CD4-positive, alpha-beta T cell treated with Interleukin-6 for 4 hours (primary cell): ENCODE measurements around the gene CEP20.
"Not testable (repeated sequence)": the region's sequence is repeated elsewhere in the genome, so short reads cannot be mapped to it uniquely, and the experiment has no call there.

Experiments used
- DNase-seq: peaks from one replicate; pipeline ENCODE4 v3.0.0-alpha.2; 2020; ENCODE audit warnings: mixed read lengths

CEP20 gene

DNA sequence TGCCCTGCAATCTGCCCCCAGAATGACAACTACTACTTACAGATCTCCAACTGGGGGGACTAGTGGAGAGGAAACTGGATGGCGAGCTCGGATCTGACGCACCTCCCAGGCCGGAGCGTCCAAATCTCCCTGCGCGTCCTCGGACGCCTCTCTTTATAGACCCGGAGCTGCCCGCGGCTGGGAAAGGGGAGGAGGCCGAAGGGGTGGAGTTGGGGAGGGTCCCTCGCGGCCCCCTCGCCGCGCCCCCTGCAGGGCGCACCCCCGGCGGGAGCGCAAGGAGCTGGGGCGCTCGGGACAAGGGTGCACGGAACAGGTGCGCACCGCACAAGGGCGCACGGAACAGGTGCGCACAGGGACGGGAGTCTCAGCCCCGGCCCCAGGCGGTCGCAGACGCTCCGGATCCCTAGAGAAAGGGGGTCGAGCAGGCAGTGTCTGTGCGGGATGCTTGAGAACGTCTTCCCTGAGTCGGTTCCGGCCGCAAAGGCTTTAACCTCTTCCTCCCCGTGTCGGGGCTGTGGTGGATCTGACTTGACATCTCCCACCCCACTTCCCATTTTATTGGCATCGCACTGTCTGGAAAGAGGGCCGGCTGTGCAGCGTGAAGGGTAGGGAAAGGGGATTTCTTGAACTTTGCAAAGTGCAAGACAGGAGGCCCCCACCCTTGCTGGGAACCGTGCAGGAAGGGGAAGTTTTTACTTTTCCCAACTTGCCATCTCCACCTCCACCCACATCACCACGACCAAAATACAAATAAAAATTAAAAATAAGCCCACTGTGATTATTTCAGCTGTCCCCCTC lies 31.3 kb downstream of the CEP20 start, which contains the start of gene MYH11:
TSS of gene MYH11 (minus strand) at position 128 of the 798 bp plus-strand sequence. CDS start 18,776 bp downstream, outside the sequence.
- DNase-seq = no peak

DNA sequence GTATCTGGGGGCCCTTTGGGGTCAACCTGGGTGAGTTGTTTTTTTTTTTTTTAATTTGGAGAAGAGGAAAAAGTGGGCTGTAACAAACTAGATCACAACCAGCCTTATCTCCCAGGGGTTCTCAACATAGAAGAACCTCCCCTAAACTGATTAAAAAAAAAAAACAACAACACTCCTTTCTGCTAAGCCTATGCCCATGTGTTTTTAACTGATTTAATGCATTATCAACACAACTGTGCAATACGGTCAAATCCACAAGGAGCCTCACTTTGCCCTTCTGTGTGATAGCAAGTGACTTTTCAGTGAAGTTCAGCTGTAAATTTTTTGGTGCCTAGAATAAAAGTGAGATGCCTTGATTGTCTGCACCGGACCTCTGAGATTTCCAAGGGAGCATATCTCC lies 32.2 kb downstream of the CEP20 start:
- no peak for DNase-seq

DNA sequence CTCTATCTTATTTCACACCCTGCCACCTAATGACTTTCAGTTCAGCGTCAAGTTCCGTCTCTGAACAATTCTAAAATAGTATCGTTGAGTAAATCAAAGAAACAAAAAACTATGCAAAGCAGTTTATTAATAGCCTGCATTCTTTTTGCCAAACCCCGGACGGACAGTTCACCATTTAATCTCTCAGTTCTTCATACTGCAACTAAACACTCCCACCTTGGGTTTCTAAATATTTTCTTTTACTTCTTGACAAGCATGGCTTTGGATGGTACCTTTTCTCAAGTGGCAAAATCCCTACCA lies 32.7 kb downstream of the CEP20 start:
- no peak for DNase-seq

- no peak for DNase-seq
These were observed 33.3 kb downstream of the CEP20 start for GRCh38 chr16:15854906-15855703.

DNA sequence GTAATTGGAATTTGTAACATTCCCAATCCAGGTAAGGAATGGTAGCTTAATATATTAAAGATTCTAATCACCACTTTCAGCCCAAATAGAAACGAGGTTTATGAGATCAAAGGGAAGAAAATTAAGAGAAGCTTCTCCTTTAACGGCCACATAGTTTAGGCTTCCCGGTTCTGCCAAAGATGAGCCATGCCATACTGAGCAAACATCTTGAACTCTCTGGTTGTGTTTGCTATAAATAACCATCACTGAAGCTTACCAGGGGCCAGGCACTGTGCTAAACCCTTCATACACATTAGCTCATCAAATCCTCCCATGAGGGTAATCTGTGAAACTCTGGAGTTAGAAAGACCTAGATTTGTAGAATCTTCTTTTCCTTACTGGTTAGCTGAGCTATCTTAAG lies 34.3 kb downstream of the CEP20 start:
- no peak for DNase-seq

GRCh38 chr16:15853021-15853420 lies 35.4 kb downstream of the CEP20 start:
- DNase-seq = no peak

GRCh38 chr16:15850555-15850954 lies 37.8 kb downstream of the CEP20 start:
- DNase-seq = not testable (repeated sequence)

- DNase-seq = no peak
These were observed 39.0 kb downstream of the CEP20 start for GRCh38 chr16:15849209-15849981.

DNA sequence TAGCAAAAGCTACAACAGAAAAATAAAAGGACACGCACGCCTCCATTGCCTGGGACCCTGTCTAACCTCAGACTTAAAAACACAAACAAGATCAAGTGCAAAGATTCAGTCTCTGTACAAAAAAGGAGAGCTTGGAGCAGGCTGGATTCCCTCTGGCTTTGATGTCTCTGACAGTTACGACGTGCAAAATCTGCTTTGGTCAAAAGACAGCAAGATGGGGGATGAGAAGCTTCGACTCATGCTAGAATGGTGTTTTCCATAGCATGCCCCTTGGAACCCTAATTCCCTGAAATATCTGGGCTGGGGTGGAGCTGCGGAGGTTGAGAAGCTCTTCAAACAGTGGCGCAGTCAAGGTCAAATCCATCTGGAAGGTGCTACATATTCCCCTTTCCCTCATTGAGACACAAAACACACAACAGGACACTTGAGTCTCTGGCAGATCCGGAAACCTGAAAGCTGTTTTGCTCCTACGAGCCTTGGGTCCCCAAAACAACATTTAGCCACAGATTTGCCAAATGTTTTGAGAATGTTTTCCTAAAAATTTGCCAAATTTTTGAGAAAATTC lies 40.7 kb downstream of the CEP20 start:
- DNase-seq = no peak

GRCh38 chr16:15846510-15846909 lies 41.9 kb downstream of the CEP20 start:
- DNase-seq = no peak

DNA sequence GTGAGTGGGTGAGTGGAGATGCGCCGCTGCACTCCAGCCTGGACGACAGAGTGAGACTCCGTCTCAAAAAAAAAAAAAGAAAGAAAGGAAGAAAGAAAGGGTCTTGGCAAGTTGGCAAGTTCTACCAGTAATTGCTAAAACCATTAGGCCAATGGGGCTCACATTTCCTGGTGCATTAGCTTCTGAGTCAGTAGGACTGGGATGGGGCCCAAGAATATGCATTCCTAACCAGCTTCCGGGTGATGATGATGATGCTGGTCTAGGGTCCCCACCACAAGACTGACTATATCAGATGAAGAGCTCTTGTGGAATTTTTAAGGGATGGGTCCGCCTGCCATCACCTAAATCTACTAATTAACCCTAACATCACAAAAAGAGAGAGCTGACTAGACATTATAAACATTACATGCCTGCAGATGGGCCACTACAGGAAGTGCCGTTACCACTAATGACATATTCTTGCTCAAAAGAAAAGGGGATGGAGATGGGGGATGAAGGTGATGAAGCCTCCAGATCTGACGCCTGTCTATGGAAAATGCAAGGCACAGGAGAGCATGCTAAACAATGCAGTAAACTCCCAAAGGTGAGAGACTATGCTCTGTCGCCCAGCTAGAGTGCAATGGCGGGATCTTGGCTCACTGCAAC lies 44.6 kb downstream of the CEP20 start:
- DNase-seq = no peak

DNA sequence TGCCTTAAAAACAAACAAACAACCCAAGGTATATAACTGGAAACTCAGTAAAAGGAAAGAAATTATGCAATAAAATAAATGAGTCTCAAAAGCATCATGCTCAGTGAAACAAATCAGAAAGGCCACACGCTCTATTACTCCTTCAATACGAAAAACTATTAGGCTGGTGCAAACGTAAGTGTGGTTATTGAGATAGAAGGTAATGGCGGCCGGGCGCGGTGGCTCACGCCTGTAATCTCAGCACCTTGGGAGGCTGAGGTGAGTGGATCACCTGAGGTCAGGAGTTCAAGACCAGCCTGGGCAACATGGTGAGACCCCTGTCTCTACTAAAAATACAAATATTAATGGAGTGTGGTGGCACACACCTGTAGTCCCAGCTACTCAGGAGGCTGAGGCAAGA lies 49.2 kb downstream of the CEP20 start:
- DNase-seq = not testable (repeated sequence)

DNA sequence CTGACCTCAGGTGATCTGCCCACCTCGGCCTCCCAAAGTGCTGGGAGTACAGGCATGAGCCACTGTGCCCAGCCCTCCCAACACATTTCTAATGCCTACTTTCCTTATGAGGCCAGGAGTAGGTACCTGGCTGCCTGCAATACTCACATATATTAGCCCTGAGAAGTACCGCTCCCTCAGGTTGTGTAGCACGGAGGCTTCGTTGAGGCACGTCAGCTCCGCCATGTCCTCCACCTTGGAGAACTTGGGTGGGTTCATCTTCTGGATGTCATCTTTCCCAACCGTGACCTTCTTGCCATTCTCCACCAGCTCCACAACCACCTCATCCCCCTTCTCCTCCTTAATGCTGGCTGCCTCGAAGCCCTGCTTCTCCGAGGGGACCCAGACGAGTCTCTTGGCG lies 50.6 kb downstream of the CEP20 start:
- DNase-seq = no peak

- DNase-seq = no peak
These were observed 51.3 kb downstream of the CEP20 start for GRCh38 chr16:15836965-15837611.

- no peak for DNase-seq
These were observed 52.3 kb downstream of the CEP20 start for GRCh38 chr16:15836074-15836473.

DNA sequence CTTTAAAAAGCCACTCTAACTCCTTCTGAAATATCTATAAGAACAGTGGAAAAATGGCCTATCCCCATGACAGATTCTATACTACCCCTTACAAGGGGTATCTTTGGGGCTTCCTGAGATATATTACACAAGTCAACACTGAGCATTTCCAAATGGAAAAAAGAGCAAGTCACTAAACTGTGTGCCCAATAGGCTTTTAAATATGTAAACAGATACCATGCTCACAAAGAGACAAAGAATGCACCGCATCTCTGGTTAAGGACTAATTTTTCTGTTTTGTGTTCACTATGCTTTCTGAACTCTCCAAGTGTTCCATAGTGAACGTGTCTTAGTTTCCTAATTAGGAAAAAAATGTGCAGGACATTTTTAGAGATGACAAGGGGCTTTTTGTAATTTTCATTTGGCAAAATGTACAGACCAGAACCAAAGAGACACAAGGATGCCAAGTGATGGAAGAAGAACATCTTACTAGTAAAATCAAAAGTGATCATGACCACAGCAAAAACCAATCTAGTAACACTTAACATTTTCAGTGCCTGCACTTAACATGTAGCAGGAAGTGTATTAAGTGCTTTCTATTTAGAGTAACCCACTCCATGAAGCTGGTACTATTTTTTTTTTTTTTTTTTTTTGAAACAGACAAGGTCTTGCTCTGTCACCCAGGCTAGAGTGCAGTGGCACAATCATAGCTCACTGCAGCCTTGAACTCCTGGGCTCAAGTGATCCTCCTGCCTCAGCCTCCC lies 53.1 kb downstream of the CEP20 start:
- no peak for DNase-seq

- no peak for DNase-seq
These were observed 53.9 kb downstream of the CEP20 start for GRCh38 chr16:15834502-15834901.

- DNase-seq = no peak
These were observed 54.9 kb downstream of the CEP20 start for GRCh38 chr16:15833541-15833940.

GRCh38 chr16:15832241-15832640 lies 56.2 kb downstream of the CEP20 start:
- no peak for DNase-seq

- no peak for DNase-seq
These were observed 57.5 kb downstream of the CEP20 start for GRCh38 chr16:15830832-15831451.

DNA sequence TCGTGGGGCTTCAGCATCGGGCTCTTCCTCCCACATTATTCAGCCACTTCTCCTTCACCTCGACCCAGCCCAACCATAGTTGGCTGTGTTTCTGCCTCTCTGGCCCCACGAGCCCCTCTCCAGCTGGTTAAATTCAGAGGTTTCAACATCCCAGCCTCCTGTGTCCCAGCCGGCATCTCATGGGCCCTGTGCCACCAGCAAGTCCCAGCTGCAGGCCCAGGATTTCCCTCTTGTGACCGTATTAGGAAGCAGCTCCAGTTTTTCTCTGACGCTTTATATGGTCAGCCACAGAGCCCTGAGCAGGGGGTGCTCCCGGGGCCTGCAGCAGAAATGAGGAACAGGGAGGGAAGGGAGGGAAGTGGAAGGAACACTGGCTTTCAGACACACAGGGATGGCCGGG lies 58.9 kb downstream of the CEP20 start:
- no peak for DNase-seq
